Neural cell (in vitro differentiated cells): ENCODE measurements around the gene ASB8. TPM values are rescaled to one million over a fixed set of nuclear protein-coding genes. Genes with fewer than 3 reads are reported as not detected.
A peak's percentile ranks its signal among the peaks of the same experiment; 100 is the strongest.

ENCODE experiments used
- H2AFZ ChIP-seq: fragments of 200-600, 300-800 bp; sonication (generic), shearing (Covaris generic); 2 replicates; pipeline ENCODE4 v1.6.0; 2014; ENCODE audit warnings: low read depth, mild to moderate bottlenecking, antibody characterized with exemption, low read length, moderate library complexity
- H3F3A ChIP-seq: fragments of 200-600 bp; shearing (Covaris generic); 2 replicates; pipeline ENCODE4 v1.6.1; 2016; ENCODE audit warnings: mild to moderate bottlenecking, moderate library complexity, mixed read lengths, antibody characterized with exemption, low read length; ENCODE audit not compliant: insufficient read depth, poor library complexity, severe bottlenecking
- H3K27ac ChIP-seq: fragments of 200-600, 300-800 bp; sonication (generic), shearing (Covaris generic); 2 replicates; pipeline ENCODE4 v1.5.1; 2014; ENCODE audit warnings: mild to moderate bottlenecking, low read length, moderate library complexity
- H3K27me3 ChIP-seq: fragments of 300-800, 200-600 bp; sonication (generic), shearing (Covaris generic); 2 replicates; pipeline ENCODE4 v1.6.0; 2014; ENCODE audit warnings: mild to moderate bottlenecking, low read depth, low read length, moderate library complexity; ENCODE audit not compliant: insufficient read depth
- H3K36me3 ChIP-seq: fragments of 300-800, 200-600 bp; sonication (generic), shearing (Covaris generic); 2 replicates; pipeline ENCODE4 v1.5.1; 2014; ENCODE audit warnings: mild to moderate bottlenecking, antibody characterized with exemption, low read length, moderate library complexity; ENCODE audit not compliant: insufficient read depth
- H3K4me2 ChIP-seq: fragments of 300-800, 200-600 bp; sonication (generic), shearing (Covaris generic); 2 replicates; pipeline ENCODE4 v1.6.0; 2014; ENCODE audit warnings: mild to moderate bottlenecking, low read length
- H3K4me3 ChIP-seq: fragments of 300-800, 200-600 bp; sonication (generic), shearing (Covaris generic); 2 replicates; pipeline ENCODE4 v1.5.1; 2014; ENCODE audit warnings: mild to moderate bottlenecking, low read length, moderate library complexity
- H3K79me2 ChIP-seq: fragments of 200-600 bp; shearing (Covaris generic); replicated peaks from 2 replicates; pipeline ENCODE4 v1.6.0; 2014; ENCODE audit warnings: mild to moderate bottlenecking, low read length, moderate library complexity; ENCODE audit not compliant: insufficient read depth
- H3K9ac ChIP-seq: fragments of 300-800, 200-600 bp; sonication (generic), shearing (Covaris generic); 2 replicates; pipeline ENCODE4 v1.6.1; 2016; ENCODE audit warnings: mild to moderate bottlenecking, low read length, mixed read lengths
- H3K9me2 ChIP-seq: fragments of 200-600 bp; shearing (Covaris generic); 2 replicates; pipeline ENCODE4 v1.6.1; 2016; ENCODE audit warnings: mild to moderate bottlenecking, low read length, mixed read lengths; ENCODE audit not compliant: insufficient read depth
- H3K9me3 ChIP-seq: fragments of 200-600, 300-800 bp; sonication (generic), shearing (Covaris generic); 2 replicates; pipeline ENCODE4 v1.6.1; 2016; ENCODE audit warnings: mild to moderate bottlenecking, mixed run types, low read length, moderate library complexity, mixed read lengths
- H4K20me1 ChIP-seq: fragments of 200-600 bp; shearing (Covaris generic); 2 replicates; pipeline ENCODE4 v1.6.1; 2016; ENCODE audit warnings: mild to moderate bottlenecking, mixed run types; ENCODE audit not compliant: insufficient read depth
- CTCF ChIP-seq: fragments of 450-650 bp; IDR thresholded peaks from 2 replicates; pipeline ENCODE4 v1.5.1; 2014; ENCODE audit warnings: antibody characterized with exemption, mild to moderate bottlenecking, moderate library complexity; ENCODE audit not compliant: poor library complexity, severe bottlenecking
- EP300 ChIP-seq: fragments of 450-650 bp; conservative IDR thresholded peaks from 2 replicates; pipeline ENCODE4 v1.6.1; 2014; ENCODE audit warnings: antibody characterized with exemption, mild to moderate bottlenecking, moderate library complexity; ENCODE audit not compliant: poor library complexity, severe bottlenecking
- EZH2 ChIP-seq: fragments of 200-600, 300-800 bp; shearing (Covaris generic), sonication (generic); IDR thresholded peaks from 2 replicates; pipeline ENCODE4 v1.6.1; 2014; ENCODE audit warnings: antibody characterized with exemption, low read length, borderline replicate concordance, mild to moderate bottlenecking; ENCODE audit not compliant: insufficient read depth, poor library complexity, severe bottlenecking
- MXI1 ChIP-seq: fragments of 450-650 bp; conservative IDR thresholded peaks from 2 replicates; pipeline ENCODE4 v1.6.1; 2014; ENCODE audit warnings: antibody characterized with exemption, mild to moderate bottlenecking; ENCODE audit not compliant: poor library complexity, severe bottlenecking
- POLR2AphosphoS5 ChIP-seq: IDR thresholded peaks from 2 replicates; pipeline ENCODE4 v1.6.1; 2012
- RAD21 ChIP-seq: fragments of 450-650 bp; conservative IDR thresholded peaks from 2 replicates; pipeline ENCODE4 v1.6.1; 2014; ENCODE audit warnings: antibody characterized with exemption, mild to moderate bottlenecking, moderate library complexity
- REST ChIP-seq: IDR thresholded peaks from 2 replicates; pipeline ENCODE4 v1.6.1; 2012; ENCODE audit warnings: borderline replicate concordance
- SMC3 ChIP-seq: fragments of 450-650 bp; conservative IDR thresholded peaks from 2 replicates; pipeline ENCODE4 v1.6.1; 2014; ENCODE audit warnings: antibody characterized with exemption, mild to moderate bottlenecking, moderate library complexity; ENCODE audit not compliant: poor library complexity
- TAF1 ChIP-seq: IDR thresholded peaks from 2 replicates; pipeline ENCODE4 v1.6.1; 2012; ENCODE audit warnings: low read depth
- polyA plus RNA-seq: library from polyadenylated mRNA; depleted of rRNA; stranded (reverse); fragments of >200 nt; gene quantifications from 2 replicates; pipeline ENCODE4 v1.2.3, GENCODE V29; 2014

Gene ASB8
- polyA plus RNA-seq, 1 donor from 2014 or later: 41.7 TPM

- peak within 1 kb of the TSS; percentile 93 for H3K27ac ChIP-seq
- H2AFZ ChIP-seq: peak within 1 kb of the TSS; percentile 81
- H3K9me3 ChIP-seq: no peaks in the 10 kb centered on the region
- H3K4me2 ChIP-seq: peak within 1 kb of the TSS; percentile 89
- H3K9me2 ChIP-seq: no peaks in the 10 kb centered on the region
- no peaks in the 10 kb centered on the region for H3K27me3 ChIP-seq
- H3K9ac ChIP-seq: peak within 1 kb of the TSS; percentile 90
- TF ChIP-seq REST (no peak), EP300 (peak; percentile 36), SMC3 (peak; percentile 27), RAD21 (no peak), EZH2 (no peak), TAF1 (no peak), CTCF (peak; percentile 53), MXI1 (peak; percentile 52), POLR2AphosphoS5 (peak; percentile 77)
- peaks cover 29% of the 10 kb centered on the region for H3K79me2 ChIP-seq
- no peaks in the 10 kb centered on the region for H3F3A ChIP-seq
- peak within 1 kb of the TSS; percentile 91 for H3K4me3 ChIP-seq
- H3K36me3 ChIP-seq: no peaks in the 10 kb centered on the region
- no peaks in the 10 kb centered on the region for H4K20me1 ChIP-seq
Observed at GRCh38 chr12:48105867-48106680, 51.2 kb downstream of the ASB8 start, which contains the start of gene SENP1. Gene SENP1 (minus strand): TSS chr12:48106079. CDS start chr12:48101472, 4,607 bp downstream.

- Histone ChIP-seq H3F3A (no peaks in the 10 kb centered on the region), H3K9ac (peak overlapping the region; percentile 90), H3K4me3 (peak overlapping the region; percentile 91), H2AFZ (peak overlapping the region; percentile 81), H3K27me3 (no peaks in the 10 kb centered on the region), H3K27ac (peak overlapping the region; percentile 93), H4K20me1 (no peaks in the 10 kb centered on the region), H3K4me2 (peak overlapping the region; percentile 71), H3K9me2 (no peaks in the 10 kb centered on the region), H3K36me3 (no peaks in the 10 kb centered on the region), H3K9me3 (no peaks in the 10 kb centered on the region), H3K79me2 (peaks cover 35% of the 10 kb centered on the region)
- TF ChIP-seq REST: peak; percentile 28
- peak; percentile 27 for TF ChIP-seq TAF1
- TF ChIP-seq SMC3: no peak
- no peak for TF ChIP-seq EP300
- TF ChIP-seq EZH2: no peak
- no peak for TF ChIP-seq POLR2AphosphoS5
- no peak for TF ChIP-seq MXI1
- TF ChIP-seq RAD21: no peak
- peak; percentile 29 for TF ChIP-seq CTCF
Observed at GRCh38 chr12:48105321-48105866, 51.9 kb downstream of the ASB8 start.
